Ammon's horn (tissue), 1 donor: ENCODE data around the gene OR14J1.
"Not testable (repeated sequence)": the region's sequence is repeated elsewhere in the genome, so short reads cannot be mapped to it uniquely, and the experiment has no call there.

ENCODE experiments used
- DNase-seq: peaks from one replicate; pipeline ENCODE4 v3.0.0-alpha.2; 2016; ENCODE audit warnings: low spot score

The OR14J1 gene, protein sequence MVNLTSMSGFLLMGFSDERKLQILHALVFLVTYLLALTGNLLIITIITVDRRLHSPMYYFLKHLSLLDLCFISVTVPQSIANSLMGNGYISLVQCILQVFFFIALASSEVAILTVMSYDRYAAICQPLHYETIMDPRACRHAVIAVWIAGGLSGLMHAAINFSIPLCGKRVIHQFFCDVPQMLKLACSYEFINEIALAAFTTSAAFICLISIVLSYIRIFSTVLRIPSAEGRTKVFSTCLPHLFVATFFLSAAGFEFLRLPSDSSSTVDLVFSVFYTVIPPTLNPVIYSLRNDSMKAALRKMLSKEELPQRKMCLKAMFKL

DNA sequence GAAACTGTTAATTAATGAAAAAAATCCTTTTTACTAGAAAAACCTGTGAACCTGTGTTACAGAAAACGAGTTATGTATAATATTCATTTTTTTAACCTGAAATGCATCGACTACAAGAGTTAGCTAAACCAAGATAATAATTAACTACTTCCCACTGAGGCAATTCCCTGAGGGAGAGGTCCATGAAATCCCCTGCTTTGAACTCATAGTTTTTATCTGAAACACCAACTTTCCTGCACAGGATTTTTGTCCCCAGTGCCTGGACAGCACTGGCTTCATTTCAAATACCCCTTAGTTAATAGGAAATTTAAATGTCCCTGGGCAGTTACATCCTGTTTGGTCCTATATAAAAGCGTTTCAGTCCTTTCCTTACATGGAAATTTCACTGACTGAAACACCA lies at the start of gene OR14J1:
Gene OR14J1, plus strand, starts transcription at position 386 of the 400 bp plus-strand sequence. CDS start 4,989 bp downstream, outside the sequence.
- DNase-seq, result no peak

DNA sequence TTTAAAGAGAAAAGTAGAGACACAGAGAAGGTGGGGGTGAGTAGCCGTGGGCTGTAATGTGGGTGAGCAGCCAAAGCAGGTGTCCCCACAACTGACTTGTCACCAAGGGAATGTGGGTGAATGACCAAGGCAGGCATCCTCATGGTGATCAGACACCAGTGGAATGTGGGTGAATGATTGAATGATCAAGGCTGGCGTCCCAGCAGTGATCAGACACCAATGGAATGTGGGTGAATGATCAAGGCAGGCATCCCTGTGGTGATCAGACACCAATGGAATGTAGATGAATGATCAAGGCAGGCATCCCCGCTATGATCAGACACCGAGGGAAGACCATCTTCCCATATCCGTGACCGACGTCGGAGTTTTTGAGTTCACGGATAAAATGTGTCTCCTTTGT lies 49.8 kb upstream of the OR14J1 start:
- DNase-seq, result no peak

DNA sequence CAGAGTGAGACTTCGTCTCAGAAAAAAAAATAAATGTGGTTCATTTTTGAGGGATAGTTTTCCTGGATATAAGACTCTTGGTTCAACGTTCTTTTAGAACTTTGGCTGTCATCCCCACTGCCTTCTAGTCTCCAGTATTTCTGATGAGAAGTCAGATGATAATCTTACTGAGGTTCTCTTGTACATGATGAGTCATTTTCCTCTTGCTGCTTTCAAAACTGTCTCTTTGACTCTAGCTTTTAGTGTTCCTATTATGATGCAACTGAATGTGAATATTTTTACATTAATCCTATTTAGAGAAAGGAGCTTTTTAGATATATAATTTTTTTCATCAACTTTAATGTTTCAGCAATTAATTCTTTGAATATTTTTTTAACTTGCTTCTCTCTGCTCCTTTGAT lies 46.0 kb upstream of the OR14J1 start:
- DNase-seq, result no peak

DNA sequence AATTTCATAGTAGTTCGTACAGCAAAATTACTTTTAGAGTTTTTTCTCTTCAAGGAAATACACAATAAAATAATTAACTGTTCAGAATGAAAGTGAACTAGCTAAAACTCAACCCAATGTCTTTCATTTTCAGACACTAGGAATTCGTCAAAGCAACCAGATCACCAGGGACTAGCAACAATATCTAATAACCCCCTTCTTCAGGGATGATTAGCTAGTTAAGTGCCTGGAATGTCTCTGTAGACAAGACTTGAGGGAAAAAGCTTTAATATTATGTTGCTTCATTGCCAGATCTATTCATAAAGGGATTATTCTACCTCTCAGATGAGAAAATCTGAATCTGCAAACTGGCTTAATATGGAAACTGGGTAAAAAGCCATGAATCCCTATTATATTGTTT lies 41.8 kb upstream of the OR14J1 start:
- DNase-seq, result no peak

DNA sequence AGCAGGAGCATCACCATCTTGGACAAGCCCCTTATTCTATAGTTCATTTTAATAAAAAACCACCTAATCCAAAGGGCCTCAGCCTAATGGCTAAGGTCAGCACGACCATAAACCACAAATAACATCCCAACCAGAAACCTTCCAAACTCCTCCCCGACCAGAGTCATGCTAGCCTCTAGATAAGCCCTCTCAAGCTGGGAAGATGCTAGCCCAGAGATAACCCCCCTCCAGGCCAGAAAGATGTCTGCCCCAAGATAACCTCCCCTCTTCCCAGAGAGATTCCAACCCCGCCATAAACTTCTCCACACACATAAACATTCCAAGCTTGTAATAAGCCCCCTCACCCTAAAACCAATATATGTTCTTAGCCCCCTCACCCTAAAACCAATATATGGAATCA lies 38.5 kb upstream of the OR14J1 start:
- DNase-seq, result no peak

DNA sequence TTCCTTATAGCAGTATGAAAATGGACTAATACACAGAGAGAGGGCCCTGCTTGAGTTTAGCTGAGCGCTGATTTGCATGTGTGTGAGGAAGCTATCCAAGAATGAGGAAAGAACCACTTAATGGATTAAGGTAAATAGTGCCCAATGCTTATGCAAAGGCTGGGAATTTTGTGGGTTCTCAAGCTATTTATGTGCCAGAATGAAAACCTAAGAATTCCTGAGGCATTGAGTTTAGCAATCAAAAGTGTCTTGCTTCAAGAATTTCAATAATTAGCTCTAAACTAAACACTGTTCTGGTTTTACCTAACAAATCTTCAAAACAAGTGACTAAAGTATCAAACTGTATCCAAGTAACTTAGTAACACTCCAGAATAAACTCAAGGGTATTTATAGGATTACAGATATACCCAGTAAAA lies 7.0 kb upstream of the OR14J1 start:
- DNase-seq, result no peak

DNA sequence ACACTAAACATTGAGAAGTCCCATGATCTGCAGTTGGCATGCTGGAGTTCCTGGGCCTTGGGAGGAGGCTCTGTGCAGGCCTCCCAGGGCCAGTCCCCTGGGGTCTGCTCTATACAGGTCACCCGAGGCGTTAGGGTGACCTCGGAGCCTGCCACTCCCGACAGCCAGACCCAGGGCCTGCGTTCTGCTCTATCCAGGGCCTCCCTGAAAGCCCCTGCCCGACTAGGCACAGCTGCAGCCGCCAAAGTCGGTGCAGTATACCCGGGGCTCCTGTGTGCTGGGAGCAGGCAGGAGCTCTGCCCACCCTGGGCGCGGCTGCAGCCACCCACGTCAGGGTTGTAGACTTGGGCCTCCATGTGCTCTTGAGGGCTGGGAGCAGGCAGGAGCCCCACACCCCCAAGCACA lies 6.3 kb upstream of the OR14J1 start:
- no peak for DNase-seq

DNA sequence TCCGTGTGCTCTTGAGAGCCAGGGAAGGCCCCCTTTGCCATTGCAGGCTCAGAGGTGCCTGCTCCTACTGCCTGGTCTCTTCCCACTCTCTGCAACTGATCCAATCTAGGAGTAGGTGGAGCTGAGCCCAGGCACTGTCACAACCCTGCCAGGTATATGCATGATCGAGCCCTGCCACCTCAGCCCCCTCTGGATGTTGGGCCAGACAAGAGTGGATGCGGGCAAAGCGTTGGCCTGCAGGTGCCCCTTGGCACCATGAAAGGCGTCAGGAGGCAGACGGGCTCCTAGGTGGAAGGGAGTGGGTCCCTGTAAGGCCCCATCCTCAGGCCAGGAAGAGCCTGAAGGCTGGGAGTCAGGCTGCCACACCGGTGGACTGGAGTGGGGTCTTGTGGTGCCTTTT lies 5.9 kb upstream of the OR14J1 start:
- DNase-seq, result no peak

DNA sequence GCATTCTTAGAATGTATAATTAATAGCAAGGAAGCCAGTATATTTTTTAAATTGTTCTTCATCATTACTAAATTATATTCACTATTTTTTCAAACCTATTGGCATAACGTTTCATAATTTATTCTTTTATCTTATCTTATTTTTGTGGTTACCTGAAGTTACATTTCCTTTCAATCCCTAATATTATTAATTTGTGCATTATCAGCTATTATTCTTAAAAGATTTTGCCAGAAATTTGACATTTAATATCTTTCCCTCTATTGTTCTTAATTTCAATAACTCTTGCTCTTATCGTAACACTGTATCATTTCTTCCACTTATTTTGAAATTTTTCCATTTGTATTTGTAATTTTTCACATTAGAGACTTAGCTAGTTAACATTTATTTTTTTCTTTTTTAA lies 18.4 kb downstream of the OR14J1 start:
- no peak for DNase-seq

DNA sequence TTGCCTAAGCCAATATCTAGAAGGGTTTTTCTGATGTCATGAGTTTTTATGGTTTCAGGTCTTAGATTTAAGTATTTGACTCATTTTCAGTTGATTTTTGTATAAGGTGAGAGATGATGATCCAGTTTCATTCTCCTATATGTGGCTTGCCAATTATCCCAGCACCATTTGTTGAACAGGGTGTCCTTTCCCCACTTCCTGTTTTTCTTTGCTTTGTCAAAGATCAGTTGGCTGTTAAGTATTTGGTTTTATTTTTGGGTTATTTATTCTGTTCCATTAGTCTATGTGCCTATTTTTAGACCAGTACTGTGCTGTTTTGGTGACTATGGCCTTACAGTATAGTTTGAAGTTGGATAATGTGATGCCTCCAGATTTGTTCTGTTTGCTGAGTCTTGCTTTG lies 21.8 kb downstream of the OR14J1 start:
- not testable (repeated sequence) for DNase-seq

DNA sequence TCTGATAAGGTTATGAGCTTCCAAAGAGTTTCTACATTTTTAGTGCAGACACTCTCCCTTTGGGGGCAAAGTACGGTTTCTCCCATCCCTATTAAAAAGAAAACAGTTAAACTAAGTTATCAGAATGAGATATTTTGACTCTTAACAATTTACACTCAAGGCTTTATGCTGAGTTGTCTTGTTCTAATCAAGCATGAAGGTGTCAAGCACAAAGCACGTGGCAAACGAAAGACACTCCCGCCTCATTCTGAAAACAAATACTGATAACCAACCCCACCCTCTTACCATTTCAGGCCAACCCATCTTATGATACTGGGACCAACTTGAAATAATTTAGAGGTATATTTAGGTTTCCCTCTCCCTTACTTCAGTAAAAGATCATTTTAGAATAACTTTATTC lies 24.3 kb downstream of the OR14J1 start:
- no peak for DNase-seq

DNA sequence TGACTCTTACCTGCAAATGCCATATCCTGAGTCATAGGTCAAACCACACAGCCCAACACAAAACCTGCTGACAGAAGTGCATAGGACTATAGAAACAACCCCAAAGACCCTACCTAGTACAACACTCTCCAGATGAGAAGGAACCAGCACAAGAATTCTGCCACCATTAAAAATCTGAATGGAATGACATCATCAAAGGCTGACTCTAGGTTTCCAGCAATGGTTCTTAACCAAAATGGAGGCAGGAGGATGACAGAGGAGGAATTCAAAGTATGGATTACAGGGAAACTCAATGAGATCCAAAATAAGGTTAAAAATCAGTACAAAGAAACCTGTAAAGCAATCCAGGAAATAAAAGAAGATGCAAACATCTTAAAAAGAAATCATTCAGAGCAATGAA lies 31.2 kb downstream of the OR14J1 start:
- no peak for DNase-seq

DNA sequence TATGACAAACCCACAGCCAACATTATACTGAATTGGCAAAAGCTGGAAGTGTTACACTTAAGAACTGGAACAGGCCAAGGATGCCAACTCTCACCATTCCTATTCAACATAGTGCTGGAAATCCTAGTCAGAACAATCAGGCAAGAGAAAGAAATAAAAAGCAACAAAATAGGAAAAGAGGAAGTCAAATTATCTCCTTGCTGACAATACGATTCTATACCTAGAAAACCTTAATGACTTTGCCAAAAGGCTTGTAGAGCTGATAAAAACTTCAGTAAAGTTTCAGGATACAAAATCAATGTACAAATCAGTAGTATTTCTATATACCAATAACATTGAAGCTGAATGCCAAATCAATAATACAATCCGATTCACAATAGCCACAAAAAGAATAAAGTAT lies 34.8 kb downstream of the OR14J1 start:
- no peak for DNase-seq

DNA sequence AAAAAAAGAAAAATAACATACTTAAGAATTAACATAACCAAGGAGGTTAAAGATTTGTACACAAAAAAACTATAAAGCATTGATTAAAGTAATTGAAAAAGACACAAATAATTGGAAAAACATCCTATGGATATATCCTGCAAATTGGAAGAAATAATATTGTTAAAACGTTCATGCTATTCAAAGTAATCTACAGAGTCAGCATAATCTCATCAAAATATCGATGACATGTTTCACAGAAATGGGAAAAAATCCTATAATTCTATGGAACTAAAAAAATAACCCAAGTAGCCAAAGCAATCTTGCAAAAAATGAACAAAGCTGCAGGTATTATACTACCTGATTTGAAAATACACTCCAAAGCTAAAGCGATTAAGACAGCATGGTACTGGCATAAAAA lies 43.9 kb downstream of the OR14J1 start:
- DNase-seq, result no peak

DNA sequence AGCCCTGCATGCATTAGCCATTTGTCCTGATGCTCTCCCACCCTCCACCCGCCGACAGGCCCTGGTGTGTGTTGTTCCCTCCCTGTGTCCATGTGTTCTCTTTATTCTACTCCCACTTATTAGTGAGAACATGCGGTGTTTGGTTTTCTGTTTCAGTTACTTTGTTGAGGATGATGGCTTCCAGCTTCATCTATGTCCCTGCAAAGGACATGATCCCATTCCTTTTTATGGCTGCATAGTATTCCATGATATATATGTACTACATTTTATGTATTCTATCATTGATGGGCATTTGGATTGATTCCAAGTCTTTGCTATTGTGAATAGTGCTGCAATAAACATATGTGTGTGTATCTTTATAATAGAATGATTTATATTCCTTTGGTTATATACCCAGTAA lies 47.8 kb downstream of the OR14J1 start:
- not testable (repeated sequence) for DNase-seq

DNA sequence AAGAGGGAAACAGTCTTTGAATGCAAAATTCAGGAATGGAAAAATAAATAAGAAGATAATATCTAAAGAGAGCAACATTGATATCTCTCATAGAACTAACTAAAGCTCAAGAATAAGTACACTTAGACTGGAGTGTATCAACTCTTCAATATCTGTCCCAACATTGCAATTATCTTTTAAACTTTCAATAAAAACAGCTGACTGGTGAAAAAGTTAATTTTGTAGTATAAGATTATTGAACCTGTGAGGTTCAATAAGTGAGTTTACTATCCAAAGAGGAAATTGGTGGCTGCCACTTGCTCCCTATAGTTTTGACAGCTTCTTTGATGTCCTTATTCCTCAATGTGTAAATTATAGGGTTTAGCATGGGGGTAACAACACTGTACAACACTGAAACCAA lies 53.5 kb downstream of the OR14J1 start:
- DNase-seq, result no peak

DNA sequence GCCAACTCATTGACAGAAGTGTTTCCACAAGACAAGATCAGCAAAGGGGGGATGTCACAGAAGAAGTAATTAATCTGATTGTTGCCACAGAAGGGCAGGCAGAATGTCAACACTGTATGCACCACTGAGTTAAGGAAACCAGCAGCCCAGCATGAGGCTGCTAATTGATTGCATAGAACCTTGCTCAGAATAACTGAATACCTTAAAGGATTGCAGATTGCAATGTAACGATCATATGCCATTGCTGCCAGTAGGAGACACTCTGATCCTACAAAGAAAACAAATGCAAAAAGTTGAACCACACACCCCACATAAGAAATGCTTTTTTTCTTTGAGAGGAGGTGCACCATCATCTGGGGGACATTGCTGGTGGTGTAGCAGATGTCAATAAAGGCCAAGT lies 54.1 kb downstream of the OR14J1 start:
- DNase-seq, result no peak
